WTC11 (cell line): ENCODE measurements around the gene CDC37L1. TPM values are rescaled to one million over a fixed set of nuclear protein-coding genes. Genes with fewer than 3 reads are reported as not detected.

ENCODE experiments used
- ATAC-seq: fragments of 200-7000 bp; cut with Tn5 transposase; 2 replicates; pipeline ENCODE4 v1.10.0; 2021; ENCODE audit warnings: mild to moderate bottlenecking, moderate library complexity
- CTCF ChIA-PET: fragments of 300-600 bp; sonication (Branson Sonifier 250); formaldehyde crosslinking; loops from one replicate; lab custom pipeline; 2021; ENCODE audit warnings: antibody characterized with exemption; lab: Charles Lee
- POLR2A ChIA-PET: fragments of 350-600 bp; sonication (Branson Sonifier 250); formaldehyde crosslinking; loops from one replicate; lab custom pipeline; 2021; ENCODE audit warnings: antibody characterized with exemption; lab: Charles Lee
- DNase-seq: peaks from one replicate; pipeline ENCODE4 v3.0.0; 2021; ENCODE audit warnings: low spot score
- H3K27ac Mint-ChIP-seq: 2 replicates; pipeline ENCODE4 v1.8.0; 2021; ENCODE audit warnings: mixed read lengths
- H3K27me3 Mint-ChIP-seq: 2 replicates; pipeline ENCODE4 v1.8.0; 2021; ENCODE audit warnings: low read depth, mild to moderate bottlenecking, moderate library complexity, mixed read lengths
- H3K36me3 Mint-ChIP-seq: 2 replicates; pipeline ENCODE4 v1.8.0; 2021; ENCODE audit warnings: mixed read lengths
- H3K4me1 Mint-ChIP-seq: 2 replicates; pipeline ENCODE4 v1.8.0; 2022; ENCODE audit warnings: mixed read lengths
- H3K4me3 Mint-ChIP-seq: 2 replicates; pipeline ENCODE4 v1.8.0; 2021; ENCODE audit warnings: mild to moderate bottlenecking, moderate library complexity, mixed read lengths
- H3K9me3 Mint-ChIP-seq: 2 replicates; pipeline ENCODE4 v1.8.0; 2021; ENCODE audit warnings: mixed read lengths
- ATF2 ChIP-seq: sonication (generic); formaldehyde crosslinking; IDR thresholded peaks from 2 replicates; pipeline ENCODE4 v1.8.1; 2022; ENCODE audit warnings: low read depth, missing genetic modification reagents, borderline replicate concordance
- CREB1 ChIP-seq: sonication (generic); formaldehyde crosslinking; IDR thresholded peaks from 2 replicates; pipeline ENCODE4 v1.8.0; 2023; ENCODE audit warnings: mild to moderate bottlenecking, missing genetic modification reagents
- CREM ChIP-seq: sonication (generic); formaldehyde crosslinking; IDR thresholded peaks from 2 replicates; pipeline ENCODE4 v1.8.1; 2022; ENCODE audit warnings: mild to moderate bottlenecking, missing genetic modification reagents, moderate library complexity
- ERG ChIP-seq: fragments of 250-450 bp; sonication (Bioruptor Pico); IDR thresholded peaks from 2 replicates; pipeline ENCODE4 v1.8.0; 2021; ENCODE audit warnings: mild to moderate bottlenecking
- FOXJ3 ChIP-seq: sonication (generic); formaldehyde crosslinking; IDR thresholded peaks from 2 replicates; pipeline ENCODE4 v1.9.0; 2021; ENCODE audit warnings: missing genetic modification reagents, mild to moderate bottlenecking, borderline replicate concordance
- GRHL2 ChIP-seq: fragments of 250-450 bp; sonication (Bioruptor Pico); IDR thresholded peaks from 2 replicates; pipeline ENCODE4 v1.8.0; 2022; ENCODE audit warnings: mild to moderate bottlenecking, moderate library complexity; ENCODE audit not compliant: insufficient replicate concordance, severe bottlenecking
- SOX15 ChIP-seq: fragments of 250-450 bp; sonication (Bioruptor Pico); IDR thresholded peaks from 2 replicates; pipeline ENCODE4 v1.9.0; 2021; ENCODE audit warnings: mild to moderate bottlenecking
- TEAD1 ChIP-seq: sonication (generic); formaldehyde crosslinking; IDR thresholded peaks from 2 replicates; pipeline ENCODE4 v1.8.0; 2022; ENCODE audit warnings: mild to moderate bottlenecking, missing genetic modification reagents
- USF2 ChIP-seq: sonication (generic); formaldehyde crosslinking; IDR thresholded peaks from 2 replicates; pipeline ENCODE4 v1.8.1; 2023; ENCODE audit warnings: mild to moderate bottlenecking, missing genetic modification reagents, moderate library complexity
- ZNF138 ChIP-seq: sonication (generic); formaldehyde crosslinking; conservative IDR thresholded peaks from 2 replicates; pipeline ENCODE4 v1.8.1; 2022; ENCODE audit warnings: mild to moderate bottlenecking, moderate library complexity, missing genetic modification reagents
- ZNF396 ChIP-seq: fragments of 250-450 bp; sonication (Bioruptor Pico); IDR thresholded peaks from 2 replicates; pipeline ENCODE4 v1.8.0; 2021; ENCODE audit warnings: mild to moderate bottlenecking, moderate library complexity, borderline replicate concordance
- total RNA-seq: library from RNA; stranded (reverse); gene quantifications from 3 replicates; pipeline ENCODE4 v1.2.3, GENCODE V29; 2021
- TF ChIP-seq, protein P1 (sequence below): sonication (generic); formaldehyde crosslinking; IDR thresholded peaks from 2 replicates; pipeline ENCODE4 v1.8.0; 2023; ENCODE audit warnings: missing genetic modification reagents, mild to moderate bottlenecking, borderline replicate concordance

Gene CDC37L1
- total RNA-seq, 1 experiment from 2014 or later = 20.1 TPM

DNA sequence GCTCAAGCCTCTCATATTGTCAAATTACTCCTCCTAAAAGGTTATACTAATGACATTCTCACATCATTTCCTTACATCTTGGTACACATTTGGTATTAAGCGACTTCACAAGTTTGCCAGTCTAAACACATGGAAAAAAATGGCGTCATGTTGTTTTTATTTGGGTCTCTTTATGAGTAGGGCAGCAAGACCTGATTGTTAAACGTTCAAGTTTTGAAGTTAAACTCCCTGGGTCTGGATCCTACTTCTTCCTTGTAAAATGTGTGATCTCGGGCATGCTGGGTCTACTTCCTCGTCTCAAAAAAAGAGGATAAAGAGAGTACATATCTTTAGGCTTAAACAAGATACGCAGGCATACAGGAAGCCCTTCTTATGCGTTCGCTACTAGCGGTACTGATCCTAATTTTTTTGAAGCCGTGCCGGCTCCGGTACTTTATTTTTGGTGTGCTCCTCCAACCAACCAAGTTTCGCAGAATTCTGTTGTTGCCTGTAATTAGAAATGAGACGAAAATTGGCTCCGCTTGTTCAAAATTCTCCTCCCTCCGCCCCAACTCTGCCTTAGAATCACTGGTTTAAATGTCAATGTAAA is 596 bp upstream of the CDC37L1 start:
- Mint-ChIP-seq H3K4me3 (no peak overlapping the region), H3K4me1 (no peaks in the 10 kb centered on the region), H3K27me3 (no peaks in the 10 kb centered on the region), H3K36me3 (no peaks in the 10 kb centered on the region), H3K9me3 (no peaks in the 10 kb centered on the region), H3K27ac (no peak overlapping the region)
- DNase-seq (no peak), ATAC-seq (no peak)
- CTCF ChIA-PET = interaction anchor here (1.0 to 1.4 kb wide), 4 partner anchors 16 to 130 kb away, joined by 3 to 8 read pairs (median 5); partner anchors contain the start of genes AK3 and PLPP6
- POLR2A ChIA-PET = interaction anchor here (0.6 to 1.4 kb wide), 4 partner anchors 13 to 47 kb away, joined by 4 to 14 read pairs (median 8); partner anchors contain the start of genes PLPP6 and SPATA6L
- TF ChIP-seq CREM (CRISPR knock-in tag) = no peak
- no peak for TF ChIP-seq USF2
- no peak for TF ChIP-seq TEAD1 (CRISPR knock-in tag)
- no peak for TF ChIP-seq GRHL2 (CRISPR knock-in tag)
- TF ChIP-seq SOX15 (CRISPR knock-in tag) = no peak
- TF ChIP-seq ERG (CRISPR knock-in tag) = no peak
- no peak for TF ChIP-seq CREB1 (CRISPR knock-in tag)
- no peak for TF ChIP-seq ZNF138 (CRISPR knock-in tag)
- TF ChIP-seq FOXJ3 (CRISPR knock-in tag) = no peak
- TF ChIP-seq ZNF396 = no peak

GRCh38 chr9:4680173-4680525 is 780 bp downstream of the CDC37L1 start:
- no peak overlapping the region for H3K4me3 Mint-ChIP-seq
- CTCF ChIA-PET = interaction anchor here (1.4 kb wide), 3 partner anchors 18 to 131 kb away, joined by 3 to 8 read pairs (median 5); partner anchors contain the start of genes AK3 and PLPP6

More at GRCh38 chr9:4680173-4680525, 780 bp downstream of the CDC37L1 start:
- peaks cover 5% of the 10 kb centered on the region for H3K36me3 Mint-ChIP-seq
- H3K27me3 Mint-ChIP-seq = no peaks in the 10 kb centered on the region
- POLR2A ChIA-PET = interaction anchor here (1.1 to 1.4 kb wide), 4 partner anchors 14 to 189 kb away, joined by 4 to 14 read pairs (median 10); partner anchors contain the start of genes AK3, PLPP6 and SPATA6L
- no peaks in the 10 kb centered on the region for H3K4me1 Mint-ChIP-seq
- ATAC-seq = no peak
- no peak for DNase-seq
- TF ChIP-seq, protein P1, sequence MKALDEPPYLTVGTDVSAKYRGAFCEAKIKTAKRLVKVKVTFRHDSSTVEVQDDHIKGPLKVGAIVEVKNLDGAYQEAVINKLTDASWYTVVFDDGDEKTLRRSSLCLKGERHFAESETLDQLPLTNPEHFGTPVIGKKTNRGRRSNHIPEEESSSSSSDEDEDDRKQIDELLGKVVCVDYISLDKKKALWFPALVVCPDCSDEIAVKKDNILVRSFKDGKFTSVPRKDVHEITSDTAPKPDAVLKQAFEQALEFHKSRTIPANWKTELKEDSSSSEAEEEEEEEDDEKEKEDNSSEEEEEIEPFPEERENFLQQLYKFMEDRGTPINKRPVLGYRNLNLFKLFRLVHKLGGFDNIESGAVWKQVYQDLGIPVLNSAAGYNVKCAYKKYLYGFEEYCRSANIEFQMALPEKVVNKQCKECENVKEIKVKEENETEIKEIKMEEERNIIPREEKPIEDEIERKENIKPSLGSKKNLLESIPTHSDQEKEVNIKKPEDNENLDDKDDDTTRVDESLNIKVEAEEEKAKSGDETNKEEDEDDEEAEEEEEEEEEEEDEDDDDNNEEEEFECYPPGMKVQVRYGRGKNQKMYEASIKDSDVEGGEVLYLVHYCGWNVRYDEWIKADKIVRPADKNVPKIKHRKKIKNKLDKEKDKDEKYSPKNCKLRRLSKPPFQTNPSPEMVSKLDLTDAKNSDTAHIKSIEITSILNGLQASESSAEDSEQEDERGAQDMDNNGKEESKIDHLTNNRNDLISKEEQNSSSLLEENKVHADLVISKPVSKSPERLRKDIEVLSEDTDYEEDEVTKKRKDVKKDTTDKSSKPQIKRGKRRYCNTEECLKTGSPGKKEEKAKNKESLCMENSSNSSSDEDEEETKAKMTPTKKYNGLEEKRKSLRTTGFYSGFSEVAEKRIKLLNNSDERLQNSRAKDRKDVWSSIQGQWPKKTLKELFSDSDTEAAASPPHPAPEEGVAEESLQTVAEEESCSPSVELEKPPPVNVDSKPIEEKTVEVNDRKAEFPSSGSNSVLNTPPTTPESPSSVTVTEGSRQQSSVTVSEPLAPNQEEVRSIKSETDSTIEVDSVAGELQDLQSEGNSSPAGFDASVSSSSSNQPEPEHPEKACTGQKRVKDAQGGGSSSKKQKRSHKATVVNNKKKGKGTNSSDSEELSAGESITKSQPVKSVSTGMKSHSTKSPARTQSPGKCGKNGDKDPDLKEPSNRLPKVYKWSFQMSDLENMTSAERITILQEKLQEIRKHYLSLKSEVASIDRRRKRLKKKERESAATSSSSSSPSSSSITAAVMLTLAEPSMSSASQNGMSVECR (CRISPR knock-in tag) = 0 out of 2 replicates have a peak, but pooled peaks have one; percentile 11
- no peak for TF ChIP-seq ATF2 (CRISPR knock-in tag)
- TF ChIP-seq, all 79 proteins: peak for 1
- Mint-ChIP-seq H3K27ac (no peak overlapping the region), H3K9me3 (no peaks in the 10 kb centered on the region)
